CD4-positive, alpha-beta T cell (primary cell): ENCODE measurements around the gene BTBD18. TPM values are rescaled to one million over a fixed set of nuclear protein-coding genes. Genes with fewer than 3 reads are reported as not detected.

Experiments
- ATAC-seq: fragments of 200-7000 bp; cut with Tn5 transposase; one replicate; pipeline ENCODE4 v1.10.0; 2022; ENCODE audit warnings: mild to moderate bottlenecking; ENCODE audit not compliant: poor library complexity
- CTCF ChIA-PET: fragments of 350-600 bp; sonication (Branson Sonifier 250); formaldehyde crosslinking; loops from one replicate; lab custom pipeline; 2021; ENCODE audit warnings: antibody characterized with exemption, inconsistent platforms; lab: Charles Lee
- POLR2A ChIA-PET: fragments of 350-600 bp; sonication (Branson Sonifier 250); formaldehyde crosslinking; loops from one replicate; lab custom pipeline; 2021; ENCODE audit warnings: antibody characterized with exemption, inconsistent platforms; lab: Charles Lee
- DNase-seq, 14 experiments: peaks; one replicate each; pipeline ENCODE4 v3.0.0-alpha.2; 2013 to 2020; ENCODE audit warnings: mixed read lengths in 2 of 14
- H3K27ac ChIP-seq, 2 donors: one replicate each; pipeline versions ENCODE4 v1.5.1 to v1.7.0; 2013; ENCODE audit warnings: low read length in 2 of 2, low read depth in 1 of 2, mild to moderate bottlenecking in 1 of 2
- H3K27me3 ChIP-seq, 2 experiments: 1 replicate in 1 of 2; 2 replicates in 1 of 2; pipeline versions ENCODE4 v1.6.1 to v1.7.0; 2013; ENCODE audit warnings: low read length in 2 of 2, control low read depth in 1 of 2, mild to moderate bottlenecking in 1 of 2, moderate library complexity in 1 of 2; ENCODE audit not compliant: insufficient read depth in 2 of 2, control insufficient read depth in 1 of 2
- H3K36me3 ChIP-seq: one replicate; pipeline ENCODE4 v1.6.1; 2013; ENCODE audit warnings: low read length, control low read depth; ENCODE audit not compliant: insufficient read depth
- H3K4me1 ChIP-seq: one replicate; pipeline ENCODE4 v1.6.1; 2013; ENCODE audit warnings: low read length, control low read depth; ENCODE audit not compliant: insufficient read depth
- H3K4me3 ChIP-seq: one replicate; pipeline ENCODE4 v1.5.1; 2013; ENCODE audit warnings: mild to moderate bottlenecking, low read length, moderate library complexity
- H3K9me3 ChIP-seq, 2 experiments: 1 replicate in 1 of 2; 2 replicates in 1 of 2; pipeline versions ENCODE4 v1.6.1 to v1.7.0; 2013; ENCODE audit warnings: low read length in 2 of 2, mild to moderate bottlenecking in 2 of 2, control low read depth in 1 of 2, moderate library complexity in 1 of 2; ENCODE audit not compliant: control insufficient read depth in 1 of 2, insufficient read depth in 1 of 2
- H3K27ac Mint-ChIP-seq: one replicate; pipeline ENCODE4 v1.8.0; 2020; ENCODE audit warnings: mixed read lengths
- H3K27me3 Mint-ChIP-seq: one replicate; pipeline ENCODE4 v1.8.0; 2021; ENCODE audit warnings: mixed read lengths
- H3K36me3 Mint-ChIP-seq: one replicate; pipeline ENCODE4 v1.8.0; 2021; ENCODE audit warnings: low read depth, mixed read lengths
- H3K4me1 Mint-ChIP-seq: one replicate; pipeline ENCODE4 v1.8.0; 2021; ENCODE audit warnings: low read depth, mixed read lengths
- H3K4me3 Mint-ChIP-seq: one replicate; pipeline ENCODE4 v1.8.0; 2020; ENCODE audit warnings: mild to moderate bottlenecking, mixed read lengths
- H3K9me3 Mint-ChIP-seq: one replicate; pipeline ENCODE4 v1.8.0; 2020; ENCODE audit warnings: mixed read lengths
- intact Hi-C, 2 experiments: fragments of 100-400 bp; cut with DNase I in 1 of 2; cut with micrococcal nuclease in 1 of 2; formaldehyde crosslinking; loops; one replicate each; pipeline versions ENCODE4 v1.15.1 to v1.9.0; 2023 to 2025; cut with DNase I, micrococcal nuclease
- total RNA-seq, 174 experiments: library from RNA in 2 of 174; stranded (reverse) in 2 of 174; gene quantifications; one replicate each; pipeline ENCODE4 v1.2.3 and lab custom pipeline; 2021 to 2026
- TF ChIP-seq, protein P1 (sequence below): fragments of 200-600 bp; IDR thresholded peaks from one replicate; pipeline ENCODE4 v1.8.0; 2022; ENCODE audit warnings: antibody characterized with exemption, mild to moderate bottlenecking

BTBD18 gene
- total RNA-seq, 2 experiments from 2014 or later = not detected

DNA sequence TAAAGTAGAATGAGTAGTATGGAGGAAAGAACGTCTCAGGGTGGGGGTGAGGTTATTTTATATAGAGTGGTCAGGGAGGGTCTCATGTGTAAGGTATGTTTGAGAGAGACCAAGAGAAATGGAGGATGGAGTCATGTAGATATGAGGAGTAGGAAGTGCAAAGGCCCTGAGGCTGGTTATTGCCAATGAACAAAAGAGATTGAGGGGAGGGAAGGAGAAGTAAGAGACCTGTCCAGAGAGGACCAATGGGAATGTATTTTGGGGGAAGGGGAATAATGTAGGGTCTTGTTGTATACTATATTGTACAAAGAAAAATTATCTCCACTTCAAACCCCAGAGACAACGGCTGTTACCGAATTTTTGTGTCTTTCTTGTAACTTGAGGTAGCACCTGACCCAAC lies 19.7 kb upstream of the BTBD18 start:
- DNase-seq (no peak), ATAC-seq (no peak)
- TF ChIP-seq, protein P1, sequence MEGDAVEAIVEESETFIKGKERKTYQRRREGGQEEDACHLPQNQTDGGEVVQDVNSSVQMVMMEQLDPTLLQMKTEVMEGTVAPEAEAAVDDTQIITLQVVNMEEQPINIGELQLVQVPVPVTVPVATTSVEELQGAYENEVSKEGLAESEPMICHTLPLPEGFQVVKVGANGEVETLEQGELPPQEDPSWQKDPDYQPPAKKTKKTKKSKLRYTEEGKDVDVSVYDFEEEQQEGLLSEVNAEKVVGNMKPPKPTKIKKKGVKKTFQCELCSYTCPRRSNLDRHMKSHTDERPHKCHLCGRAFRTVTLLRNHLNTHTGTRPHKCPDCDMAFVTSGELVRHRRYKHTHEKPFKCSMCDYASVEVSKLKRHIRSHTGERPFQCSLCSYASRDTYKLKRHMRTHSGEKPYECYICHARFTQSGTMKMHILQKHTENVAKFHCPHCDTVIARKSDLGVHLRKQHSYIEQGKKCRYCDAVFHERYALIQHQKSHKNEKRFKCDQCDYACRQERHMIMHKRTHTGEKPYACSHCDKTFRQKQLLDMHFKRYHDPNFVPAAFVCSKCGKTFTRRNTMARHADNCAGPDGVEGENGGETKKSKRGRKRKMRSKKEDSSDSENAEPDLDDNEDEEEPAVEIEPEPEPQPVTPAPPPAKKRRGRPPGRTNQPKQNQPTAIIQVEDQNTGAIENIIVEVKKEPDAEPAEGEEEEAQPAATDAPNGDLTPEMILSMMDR = no peak
- H3K9me3 Mint-ChIP-seq = no peaks in the 10 kb centered on the region
- H3K4me1 Mint-ChIP-seq = peaks cover 11% of the 10 kb centered on the region
- H3K27ac ChIP-seq = no peak overlapping the region
- H3K4me3 Mint-ChIP-seq = no peak overlapping the region
- H3K36me3 ChIP-seq = no peaks in the 10 kb centered on the region
- intact Hi-C loops = no loop called here
- no peak overlapping the region for H3K27ac Mint-ChIP-seq
- no peaks in the 10 kb centered on the region for H3K27me3 Mint-ChIP-seq
- no peaks in the 10 kb centered on the region for H3K4me1 ChIP-seq
- H3K9me3 ChIP-seq = no peaks in the 10 kb centered on the region
- CTCF ChIA-PET = interaction anchor here (1.1 kb wide), 1 partner anchor 10 kb away, joined by 5 read pairs; no protein-coding TSS in a partner anchor
- no peaks in the 10 kb centered on the region for H3K36me3 Mint-ChIP-seq
- H3K4me3 ChIP-seq = no peak overlapping the region
- POLR2A ChIA-PET = no interaction called here
- H3K27me3 ChIP-seq = no peaks in the 10 kb centered on the region

DNA sequence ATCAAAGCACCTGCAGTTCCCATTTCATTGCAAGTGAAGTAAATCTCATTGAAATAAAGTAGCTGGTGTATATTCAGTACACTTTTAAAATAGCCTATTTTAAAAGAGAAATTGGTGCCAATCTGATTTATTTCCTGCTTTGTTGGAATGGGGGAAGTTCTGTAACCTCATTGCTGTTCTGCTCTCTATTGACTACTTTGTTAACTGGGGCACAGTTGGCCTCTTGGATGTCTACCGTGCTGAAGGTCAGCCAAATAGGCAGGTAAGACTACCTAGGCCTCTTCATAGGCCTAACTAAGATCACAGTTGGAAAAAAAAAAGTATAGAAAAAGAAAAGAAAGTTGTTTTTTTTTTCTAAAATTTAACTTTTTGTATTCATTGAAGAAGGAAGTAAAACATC lies 19.2 kb upstream of the BTBD18 start:
- peaks cover 8% of the 10 kb centered on the region for H3K4me1 Mint-ChIP-seq
- no peak overlapping the region for H3K4me3 ChIP-seq
- no peaks in the 10 kb centered on the region for H3K27me3 Mint-ChIP-seq
- H3K27ac ChIP-seq = no peak overlapping the region
- H3K36me3 ChIP-seq = no peaks in the 10 kb centered on the region
- no peaks in the 10 kb centered on the region for H3K4me1 ChIP-seq
- H3K9me3 Mint-ChIP-seq = no peaks in the 10 kb centered on the region
- H3K9me3 ChIP-seq = no peaks in the 10 kb centered on the region
- H3K36me3 Mint-ChIP-seq = no peaks in the 10 kb centered on the region
- POLR2A ChIA-PET = no interaction called here
- CTCF ChIA-PET = interaction anchor here (1.1 kb wide), 1 partner anchor 11 kb away, joined by 5 read pairs; no protein-coding TSS in a partner anchor
- H3K27me3 ChIP-seq = no peaks in the 10 kb centered on the region
- H3K4me3 Mint-ChIP-seq = no peak overlapping the region
- TF ChIP-seq, protein P1 = no peak
- intact Hi-C loops = no loop called here
- DNase-seq = no peak
- ATAC-seq = no peak
- no peak overlapping the region for H3K27ac Mint-ChIP-seq

GRCh38 chr11:57764972-57765371 lies 13.4 kb upstream of the BTBD18 start:
- H3K27ac Mint-ChIP-seq = no peak overlapping the region
- TF ChIP-seq, protein P1 = no peak
- H3K4me1 Mint-ChIP-seq = peaks cover 27% of the 10 kb centered on the region
- H3K36me3 ChIP-seq = no peaks in the 10 kb centered on the region
- H3K36me3 Mint-ChIP-seq = no peaks in the 10 kb centered on the region
- H3K4me1 ChIP-seq = no peaks in the 10 kb centered on the region
- intact Hi-C loops = no loop called here
- no peaks in the 10 kb centered on the region for H3K27me3 ChIP-seq
- ATAC-seq (no peak), DNase-seq (no peak)
- POLR2A ChIA-PET = interaction anchor here (1.0 to 1.5 kb wide), 2 partner anchors 21 to 26 kb away, joined by 4 read pairs; no protein-coding TSS in a partner anchor
- no peaks in the 10 kb centered on the region for H3K27me3 Mint-ChIP-seq
- H3K4me3 ChIP-seq = no peak overlapping the region
- H3K9me3 Mint-ChIP-seq = no peaks in the 10 kb centered on the region
- no peak overlapping the region for H3K4me3 Mint-ChIP-seq
- CTCF ChIA-PET = interaction anchor here (0.7 to 1.4 kb wide), 2 partner anchors 36 to 145 kb away, joined by 3 to 5 read pairs; no protein-coding TSS in a partner anchor
- no peaks in the 10 kb centered on the region for H3K9me3 ChIP-seq
- no peak overlapping the region for H3K27ac ChIP-seq
